ENCODE results near the gene POLD3.

DNA sequence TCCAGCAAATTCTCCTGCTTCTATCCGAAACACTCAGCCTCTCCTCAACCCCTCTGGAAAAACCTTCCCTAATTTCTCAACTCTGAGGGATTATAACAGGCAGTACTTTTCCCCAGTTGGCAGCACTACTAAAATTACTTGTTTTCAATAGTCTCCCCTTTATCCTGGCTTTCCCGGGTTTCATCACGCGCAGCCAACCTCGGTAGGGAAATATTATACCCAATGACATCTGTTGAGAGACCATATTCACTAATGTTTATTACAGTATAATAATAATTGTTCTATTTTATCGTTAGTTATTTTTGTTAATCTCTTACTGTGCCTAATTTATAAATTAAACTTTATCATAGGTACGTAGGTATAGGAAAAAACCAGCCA lies 330 bp upstream of the POLD3 start:
- TF ChIP-seq SMC3 (conservative IDR thresholded peaks at IDR 0.05; ENCODE audit: poor library complexity) (no peak), POLR2AphosphoS5 (IDR thresholded peaks at IDR 0.05) (no peak), CTCF (IDR thresholded peaks at IDR 0.05; ENCODE audit: poor library complexity, severe bottlenecking) (no peak), EZH2 (IDR thresholded peaks at IDR 0.05; ENCODE audit: borderline replicate concordance, insufficient read depth, low read length, poor library complexity, severe bottlenecking) (no peak)
- TF ChIP-seq, protein P1, sequence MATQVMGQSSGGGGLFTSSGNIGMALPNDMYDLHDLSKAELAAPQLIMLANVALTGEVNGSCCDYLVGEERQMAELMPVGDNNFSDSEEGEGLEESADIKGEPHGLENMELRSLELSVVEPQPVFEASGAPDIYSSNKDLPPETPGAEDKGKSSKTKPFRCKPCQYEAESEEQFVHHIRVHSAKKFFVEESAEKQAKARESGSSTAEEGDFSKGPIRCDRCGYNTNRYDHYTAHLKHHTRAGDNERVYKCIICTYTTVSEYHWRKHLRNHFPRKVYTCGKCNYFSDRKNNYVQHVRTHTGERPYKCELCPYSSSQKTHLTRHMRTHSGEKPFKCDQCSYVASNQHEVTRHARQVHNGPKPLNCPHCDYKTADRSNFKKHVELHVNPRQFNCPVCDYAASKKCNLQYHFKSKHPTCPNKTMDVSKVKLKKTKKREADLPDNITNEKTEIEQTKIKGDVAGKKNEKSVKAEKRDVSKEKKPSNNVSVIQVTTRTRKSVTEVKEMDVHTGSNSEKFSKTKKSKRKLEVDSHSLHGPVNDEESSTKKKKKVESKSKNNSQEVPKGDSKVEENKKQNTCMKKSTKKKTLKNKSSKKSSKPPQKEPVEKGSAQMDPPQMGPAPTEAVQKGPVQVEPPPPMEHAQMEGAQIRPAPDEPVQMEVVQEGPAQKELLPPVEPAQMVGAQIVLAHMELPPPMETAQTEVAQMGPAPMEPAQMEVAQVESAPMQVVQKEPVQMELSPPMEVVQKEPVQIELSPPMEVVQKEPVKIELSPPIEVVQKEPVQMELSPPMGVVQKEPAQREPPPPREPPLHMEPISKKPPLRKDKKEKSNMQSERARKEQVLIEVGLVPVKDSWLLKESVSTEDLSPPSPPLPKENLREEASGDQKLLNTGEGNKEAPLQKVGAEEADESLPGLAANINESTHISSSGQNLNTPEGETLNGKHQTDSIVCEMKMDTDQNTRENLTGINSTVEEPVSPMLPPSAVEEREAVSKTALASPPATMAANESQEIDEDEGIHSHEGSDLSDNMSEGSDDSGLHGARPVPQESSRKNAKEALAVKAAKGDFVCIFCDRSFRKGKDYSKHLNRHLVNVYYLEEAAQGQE (IDR thresholded peaks at IDR 0.05; ENCODE audit: borderline replicate concordance), result peak; percentile 24
